GM19463 (cell line): ENCODE results near the gene ATP11B.
"Not testable (repeated sequence)": the region's sequence is repeated elsewhere in the genome, so short reads cannot be mapped to it uniquely, and the experiment has no call there.

Source experiments
- ATAC-seq: cut with Tn5 transposase; IDR thresholded peaks from one replicate; pipeline ENCODE4 v1.9.1; 2021; ENCODE audit warnings: mild to moderate bottlenecking, moderate library complexity; ENCODE audit not compliant: unreplicated experiment

The ATP11B gene

GRCh38 chr3:182824957-182825356 is 31.7 kb downstream of the ATP11B start:
- ATAC-seq, result no peak

GRCh38 chr3:182829761-182830405 is 36.6 kb downstream of the ATP11B start:
- ATAC-seq, result no peak

GRCh38 chr3:182837855-182838454 is 44.7 kb downstream of the ATP11B start:
- ATAC-seq, result no peak

- ATAC-seq, result no peak
Measured at GRCh38 chr3:182843478-182843877, 50.2 kb downstream of the ATP11B start.

GRCh38 chr3:182848906-182849305 is 55.6 kb downstream of the ATP11B start:
- no peak for ATAC-seq

- ATAC-seq, result no peak
Measured at GRCh38 chr3:182855076-182855475, 61.8 kb downstream of the ATP11B start.

- no peak for ATAC-seq
Measured at GRCh38 chr3:182861348-182861747, 68.0 kb downstream of the ATP11B start.

- no peak for ATAC-seq
Measured at GRCh38 chr3:182862159-182862860, 69.0 kb downstream of the ATP11B start.

GRCh38 chr3:182869059-182869458 is 75.8 kb downstream of the ATP11B start:
- no peak for ATAC-seq

GRCh38 chr3:182870917-182871316 is 77.6 kb downstream of the ATP11B start:
- ATAC-seq, result not testable (repeated sequence)

GRCh38 chr3:182879031-182879611 is 85.8 kb downstream of the ATP11B start:
- no peak for ATAC-seq

GRCh38 chr3:182886497-182886896 is 93.2 kb downstream of the ATP11B start:
- ATAC-seq, result no peak

- no peak for ATAC-seq
Measured at GRCh38 chr3:182889948-182890629, 96.8 kb downstream of the ATP11B start.

GRCh38 chr3:182891364-182891763 is 98.1 kb downstream of the ATP11B start:
- ATAC-seq, result no peak

GRCh38 chr3:182892226-182892625 is 98.9 kb downstream of the ATP11B start:
- ATAC-seq, result no peak

- no peak for ATAC-seq
Measured at GRCh38 chr3:182895513-182896112, 102.3 kb downstream of the ATP11B start.

- no peak for ATAC-seq
Measured at GRCh38 chr3:182896553-182896952, 103.2 kb downstream of the ATP11B start.

- ATAC-seq, result no peak
Measured at GRCh38 chr3:182902236-182902635, 108.9 kb downstream of the ATP11B start.

GRCh38 chr3:182904164-182904563 is 110.9 kb downstream of the ATP11B start:
- no peak for ATAC-seq

GRCh38 chr3:182905623-182906022 is 112.3 kb downstream of the ATP11B start:
- ATAC-seq, result no peak

- ATAC-seq, result peak; percentile 49
Measured at GRCh38 chr3:182906036-182906435, 112.7 kb downstream of the ATP11B start.
